Activated CD4-positive, alpha-beta T cell treated with anti-CD3 and anti-CD28 coated beads, Interleukin-2, amount 10 ng/mL, durations not matched to agents 24 days and 14 days (primary cell): ENCODE measurements around the gene CNDP1. TPM values are rescaled to one million over a fixed set of nuclear protein-coding genes. Genes with fewer than 3 reads are reported as not detected.
A peak's percentile ranks its signal among the peaks of the same experiment; 100 is the strongest.

Experiments
- DNase-seq: peaks from one replicate; pipeline ENCODE4 v3.0.0; 2022
- H3K27ac Mint-ChIP-seq: one replicate; pipeline ENCODE4 v1.8.0; 2022; ENCODE audit warnings: mild to moderate bottlenecking, mixed read lengths
- H3K27me3 Mint-ChIP-seq: one replicate; pipeline ENCODE4 v1.8.0; 2022; ENCODE audit warnings: mixed read lengths
- H3K36me3 Mint-ChIP-seq: one replicate; pipeline ENCODE4 v1.8.0; 2022; ENCODE audit warnings: low read depth, mild to moderate bottlenecking, mixed read lengths
- H3K4me1 Mint-ChIP-seq: one replicate; pipeline ENCODE4 v1.8.0; 2021; ENCODE audit warnings: mixed read lengths
- H3K4me3 Mint-ChIP-seq: one replicate; pipeline ENCODE4 v1.8.0; 2022; ENCODE audit warnings: mild to moderate bottlenecking, moderate library complexity, mixed read lengths
- H3K9me3 Mint-ChIP-seq: one replicate; pipeline ENCODE4 v1.8.0; 2021; ENCODE audit warnings: mixed read lengths
- intact Hi-C: fragments of 100-400 bp; cut with micrococcal nuclease; formaldehyde crosslinking; loops from one replicate; pipeline ENCODE4 v1.15.1; 2023
- total RNA-seq: library from RNA; stranded (reverse); gene quantifications from 2 replicates; pipeline ENCODE4 v1.2.3, GENCODE V29; 2022

CNDP1 gene, protein sequence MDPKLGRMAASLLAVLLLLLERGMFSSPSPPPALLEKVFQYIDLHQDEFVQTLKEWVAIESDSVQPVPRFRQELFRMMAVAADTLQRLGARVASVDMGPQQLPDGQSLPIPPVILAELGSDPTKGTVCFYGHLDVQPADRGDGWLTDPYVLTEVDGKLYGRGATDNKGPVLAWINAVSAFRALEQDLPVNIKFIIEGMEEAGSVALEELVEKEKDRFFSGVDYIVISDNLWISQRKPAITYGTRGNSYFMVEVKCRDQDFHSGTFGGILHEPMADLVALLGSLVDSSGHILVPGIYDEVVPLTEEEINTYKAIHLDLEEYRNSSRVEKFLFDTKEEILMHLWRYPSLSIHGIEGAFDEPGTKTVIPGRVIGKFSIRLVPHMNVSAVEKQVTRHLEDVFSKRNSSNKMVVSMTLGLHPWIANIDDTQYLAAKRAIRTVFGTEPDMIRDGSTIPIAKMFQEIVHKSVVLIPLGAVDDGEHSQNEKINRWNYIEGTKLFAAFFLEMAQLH
- total RNA-seq = not detected in 2 replicates

DNA sequence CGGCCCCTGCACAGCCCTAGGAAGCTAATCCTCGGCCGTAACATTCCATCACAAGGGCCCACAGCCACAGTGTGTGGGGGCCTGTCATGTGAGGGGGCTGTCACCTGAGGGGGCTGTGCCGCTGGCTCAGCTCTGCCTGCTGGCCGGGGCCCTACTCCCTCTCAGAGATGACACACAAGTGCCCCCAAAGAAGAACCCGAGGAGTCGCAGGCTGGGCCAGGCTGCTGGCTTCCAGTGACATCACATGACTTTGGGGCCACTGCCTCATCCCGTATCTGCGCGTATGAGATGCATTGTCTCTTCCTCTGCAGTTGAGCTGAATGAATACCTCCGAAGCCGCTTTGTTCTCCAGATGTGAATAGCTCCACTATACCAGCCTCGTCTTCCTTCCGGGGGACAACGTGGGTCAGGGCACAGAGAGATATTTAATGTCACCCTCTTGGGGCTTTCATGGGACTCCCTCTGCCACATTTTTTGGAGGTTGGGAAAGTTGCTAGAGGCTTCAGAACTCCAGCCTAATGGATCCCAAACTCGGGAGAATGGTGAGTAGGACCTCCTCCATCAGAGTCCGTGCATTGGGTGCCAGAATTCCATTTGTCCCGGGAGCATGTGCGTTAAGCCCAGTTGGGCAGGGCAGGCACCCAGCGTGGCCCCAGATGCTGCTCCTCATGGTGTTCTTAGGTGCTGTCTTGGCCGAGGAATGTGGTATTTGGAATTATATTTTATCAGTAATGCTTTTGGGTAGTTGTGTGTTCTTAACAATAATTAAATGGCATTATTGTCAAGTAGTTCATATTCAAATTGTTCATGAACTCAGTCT, at the start of gene CNDP1:
TSS of gene CNDP1 (plus strand) at position 351 of the 820 bp plus-strand sequence. CDS start at position 519, 168 bp downstream.
- Mint-ChIP-seq H3K27ac (no peak within 1 kb of the TSS), H3K27me3 (peaks cover 10% of the 10 kb centered on the region), H3K9me3 (no peaks in the 10 kb centered on the region), H3K36me3 (no peaks in the 10 kb centered on the region), H3K4me1 (no peaks in the 10 kb centered on the region), H3K4me3 (no peak within 1 kb of the TSS)
- no peak for DNase-seq
- intact Hi-C loops = no loop called here

DNA sequence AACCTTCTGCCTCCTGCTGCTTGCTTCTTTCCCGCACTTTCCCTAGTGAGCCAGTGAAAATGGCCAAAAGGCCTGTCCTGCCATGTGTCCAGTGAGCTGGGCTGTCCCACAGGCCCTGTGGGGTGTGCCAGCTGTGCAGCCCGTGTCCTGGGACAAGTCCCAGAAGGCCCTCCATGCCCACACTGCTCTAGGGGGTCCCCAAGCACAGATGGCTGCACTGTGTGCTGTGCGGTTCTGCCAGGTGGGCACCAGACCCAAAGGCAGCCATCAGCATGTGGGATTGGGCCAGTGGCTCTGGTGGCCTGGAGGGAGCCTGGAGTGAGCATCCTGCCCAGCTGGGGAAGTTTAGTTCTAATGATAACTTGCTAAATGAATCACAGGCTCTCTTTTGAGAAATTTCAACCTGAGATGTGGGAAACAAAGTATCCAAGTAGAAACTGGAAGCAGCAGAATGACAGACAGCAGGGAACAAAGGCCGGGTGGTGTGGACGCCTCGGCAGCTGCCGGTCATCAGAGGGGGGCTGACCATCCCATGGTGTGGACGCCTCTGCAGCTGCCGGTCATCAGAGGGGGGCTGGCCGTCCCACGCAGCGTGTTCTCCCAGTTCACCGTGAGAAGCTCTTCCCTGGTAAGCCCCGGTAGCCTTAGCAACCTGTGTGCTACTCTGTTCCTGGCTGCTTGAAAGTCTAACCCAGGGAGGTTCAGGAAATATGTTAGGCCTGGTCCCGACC, 48.0 kb upstream of the CNDP1 start:
- H3K36me3 Mint-ChIP-seq = no peaks in the 10 kb centered on the region
- H3K9me3 Mint-ChIP-seq = no peaks in the 10 kb centered on the region
- peaks cover 16% of the 10 kb centered on the region for H3K27me3 Mint-ChIP-seq
- no peak overlapping the region for H3K4me3 Mint-ChIP-seq
- H3K4me1 Mint-ChIP-seq = peaks cover 15% of the 10 kb centered on the region
- no peak for DNase-seq
- H3K27ac Mint-ChIP-seq = peak overlapping the region; percentile 9
- intact Hi-C loops = no loop called here

DNA sequence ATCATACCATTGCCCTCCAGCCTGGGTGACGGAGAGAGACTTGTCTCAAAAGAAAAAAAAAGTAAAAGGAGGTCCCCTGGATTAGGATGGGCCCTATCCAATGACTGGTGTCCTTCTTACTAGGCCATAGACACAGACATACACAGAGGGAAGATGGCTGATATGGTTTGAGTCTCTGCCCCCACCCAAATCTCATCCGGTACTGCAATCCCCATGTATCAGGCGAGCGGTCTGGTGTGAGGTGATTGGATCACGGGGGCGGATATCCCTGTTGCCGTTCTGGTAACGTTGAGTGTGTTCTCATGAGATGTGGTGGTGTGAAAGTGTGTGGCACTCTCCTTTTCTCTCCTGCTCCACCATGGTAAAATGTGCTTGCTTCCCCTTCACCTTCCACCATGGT, 45.9 kb upstream of the CNDP1 start:
- H3K9me3 Mint-ChIP-seq = no peaks in the 10 kb centered on the region
- H3K36me3 Mint-ChIP-seq = no peaks in the 10 kb centered on the region
- H3K4me3 Mint-ChIP-seq = no peak overlapping the region
- no peak for DNase-seq
- intact Hi-C loops = no loop called here
- peaks cover 18% of the 10 kb centered on the region for H3K27me3 Mint-ChIP-seq
- H3K4me1 Mint-ChIP-seq = peaks cover 15% of the 10 kb centered on the region
- H3K27ac Mint-ChIP-seq = no peak overlapping the region

DNA sequence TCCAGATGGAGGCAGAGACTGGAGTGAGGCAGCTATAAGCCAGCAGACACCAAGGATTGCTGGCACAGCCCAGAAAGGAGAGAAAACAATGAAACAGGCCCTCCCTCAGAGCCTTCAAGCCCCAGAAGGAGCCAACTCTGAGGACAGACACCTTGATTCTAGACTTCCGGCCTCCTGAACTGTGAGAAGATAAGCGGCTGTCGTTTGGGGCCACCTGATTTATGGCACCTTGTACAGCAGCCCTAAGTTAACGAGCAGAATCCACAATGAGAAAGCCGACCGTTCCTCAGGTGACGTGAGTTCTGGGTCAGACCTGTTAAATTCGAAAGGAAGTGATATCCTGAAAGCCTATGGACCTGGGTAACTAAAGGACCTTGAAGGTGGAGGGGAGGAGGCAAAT, 45.4 kb upstream of the CNDP1 start:
- Mint-ChIP-seq H3K27me3 (peaks cover 21% of the 10 kb centered on the region), H3K4me3 (no peak overlapping the region), H3K27ac (no peak overlapping the region), H3K4me1 (peaks cover 19% of the 10 kb centered on the region), H3K36me3 (no peaks in the 10 kb centered on the region), H3K9me3 (no peaks in the 10 kb centered on the region)
- intact Hi-C loops = no loop called here
- no peak for DNase-seq

DNA sequence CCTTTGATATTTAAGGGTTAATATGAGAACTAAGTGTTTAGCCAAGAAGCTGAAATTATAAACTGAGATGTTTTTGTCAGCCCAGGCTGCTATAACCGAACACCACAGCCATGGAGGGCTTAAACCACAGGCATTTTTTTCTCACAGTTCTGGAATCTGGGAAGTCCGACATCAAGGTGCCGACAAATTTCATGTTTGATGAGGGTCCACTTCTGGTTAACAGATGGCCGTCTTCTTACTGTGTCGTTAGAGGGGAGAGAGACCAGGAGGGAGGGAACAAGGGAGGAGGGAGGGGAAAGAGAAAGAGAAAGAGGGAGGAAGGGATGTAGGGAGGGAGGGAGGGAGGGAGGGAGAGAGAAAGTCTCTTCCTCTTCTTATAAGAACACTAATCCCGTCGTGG, 44.6 kb upstream of the CNDP1 start:
- no peaks in the 10 kb centered on the region for H3K9me3 Mint-ChIP-seq
- intact Hi-C loops = no loop called here

DNA sequence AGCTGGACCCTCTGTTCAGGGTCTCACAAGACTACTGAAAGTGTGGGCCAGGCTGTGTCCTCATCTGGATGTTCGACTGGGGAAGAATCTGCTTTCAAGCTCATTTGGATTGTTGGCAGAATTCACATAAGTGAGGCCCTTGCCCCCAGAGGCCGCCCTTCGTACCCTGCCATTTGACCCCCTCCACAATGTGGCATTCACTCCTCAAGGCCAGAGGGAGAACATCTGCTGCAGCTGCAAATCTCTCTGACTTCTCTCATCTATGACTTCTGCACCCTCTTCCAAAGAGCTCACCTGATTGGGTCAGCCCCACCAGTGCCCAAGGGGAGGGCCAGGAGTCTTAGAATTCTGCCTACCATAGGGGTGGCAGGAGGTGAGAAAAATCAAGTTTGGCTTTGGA, 42.0 kb upstream of the CNDP1 start:
- Mint-ChIP-seq H3K27me3 (peaks cover 23% of the 10 kb centered on the region), H3K36me3 (peaks cover 6% of the 10 kb centered on the region), H3K4me1 (peaks cover 14% of the 10 kb centered on the region), H3K27ac (no peak overlapping the region), H3K4me3 (no peak overlapping the region), H3K9me3 (no peaks in the 10 kb centered on the region)
- intact Hi-C loops = no loop called here
- DNase-seq = no peak

More for the DNA sequence above, 44.6 kb upstream of the CNDP1 start:
- DNase-seq = no peak
- H3K36me3 Mint-ChIP-seq = no peaks in the 10 kb centered on the region
- no peak overlapping the region for H3K27ac Mint-ChIP-seq
- H3K4me3 Mint-ChIP-seq = no peak overlapping the region
- peaks cover 17% of the 10 kb centered on the region for H3K4me1 Mint-ChIP-seq
- peaks cover 23% of the 10 kb centered on the region for H3K27me3 Mint-ChIP-seq

DNA sequence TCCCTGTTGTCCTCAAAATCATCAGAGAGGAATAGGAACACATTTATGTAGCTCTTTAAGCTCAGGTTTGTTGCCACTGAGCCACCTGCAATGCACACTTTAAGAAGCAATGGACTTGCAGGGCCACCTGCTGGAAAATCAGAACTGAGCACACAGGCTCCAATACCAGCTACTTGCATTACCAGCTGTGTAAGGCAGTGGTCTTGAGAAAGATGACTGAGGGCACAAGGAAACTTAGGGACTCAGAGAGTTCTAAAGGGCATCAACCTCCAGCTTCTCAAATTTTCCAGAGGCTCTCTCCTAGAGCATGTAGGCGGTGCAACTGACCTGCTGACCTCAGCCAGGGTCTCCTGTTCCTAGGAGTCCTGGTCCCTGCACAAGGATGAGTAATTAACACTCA, 40.6 kb upstream of the CNDP1 start:
- Mint-ChIP-seq H3K36me3 (peaks cover 9% of the 10 kb centered on the region), H3K4me3 (no peak overlapping the region), H3K4me1 (peaks cover 28% of the 10 kb centered on the region), H3K27ac (no peak overlapping the region), H3K27me3 (peaks cover 20% of the 10 kb centered on the region), H3K9me3 (no peaks in the 10 kb centered on the region)
- intact Hi-C loops = loop anchor here (1.0 to 2.0 kb wide), 3 partner anchors 59 to 297 kb away; no protein-coding TSS in a partner anchor
- peak; percentile 89 for DNase-seq

DNA sequence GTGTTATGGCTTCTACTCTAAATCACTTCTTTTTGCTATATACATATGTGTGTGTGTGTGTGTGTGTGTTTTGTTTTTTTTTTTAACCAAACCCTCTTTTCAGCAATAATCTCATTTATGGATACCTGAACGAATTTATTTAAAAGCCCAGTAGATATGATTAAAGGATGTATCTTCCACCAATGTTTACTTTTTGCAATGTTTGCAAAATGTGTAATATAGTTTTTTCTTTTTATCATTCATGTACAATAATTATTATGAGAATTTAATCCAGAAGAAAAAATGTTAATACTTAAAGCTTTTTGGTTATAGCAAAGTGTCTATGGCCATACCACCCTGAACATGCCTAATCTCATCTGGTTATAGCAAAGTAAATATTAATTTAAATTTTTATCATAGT, 39.8 kb upstream of the CNDP1 start:
- peaks cover 34% of the 10 kb centered on the region for H3K4me1 Mint-ChIP-seq
- no peaks in the 10 kb centered on the region for H3K9me3 Mint-ChIP-seq
- H3K27ac Mint-ChIP-seq = no peak overlapping the region
- peaks cover 15% of the 10 kb centered on the region for H3K27me3 Mint-ChIP-seq
- DNase-seq = no peak
- H3K36me3 Mint-ChIP-seq = peaks cover 13% of the 10 kb centered on the region
- no peak overlapping the region for H3K4me3 Mint-ChIP-seq
- intact Hi-C loops = loop anchor here (2.0 kb wide), 1 partner anchor 58 kb away; no protein-coding TSS in a partner anchor

DNA sequence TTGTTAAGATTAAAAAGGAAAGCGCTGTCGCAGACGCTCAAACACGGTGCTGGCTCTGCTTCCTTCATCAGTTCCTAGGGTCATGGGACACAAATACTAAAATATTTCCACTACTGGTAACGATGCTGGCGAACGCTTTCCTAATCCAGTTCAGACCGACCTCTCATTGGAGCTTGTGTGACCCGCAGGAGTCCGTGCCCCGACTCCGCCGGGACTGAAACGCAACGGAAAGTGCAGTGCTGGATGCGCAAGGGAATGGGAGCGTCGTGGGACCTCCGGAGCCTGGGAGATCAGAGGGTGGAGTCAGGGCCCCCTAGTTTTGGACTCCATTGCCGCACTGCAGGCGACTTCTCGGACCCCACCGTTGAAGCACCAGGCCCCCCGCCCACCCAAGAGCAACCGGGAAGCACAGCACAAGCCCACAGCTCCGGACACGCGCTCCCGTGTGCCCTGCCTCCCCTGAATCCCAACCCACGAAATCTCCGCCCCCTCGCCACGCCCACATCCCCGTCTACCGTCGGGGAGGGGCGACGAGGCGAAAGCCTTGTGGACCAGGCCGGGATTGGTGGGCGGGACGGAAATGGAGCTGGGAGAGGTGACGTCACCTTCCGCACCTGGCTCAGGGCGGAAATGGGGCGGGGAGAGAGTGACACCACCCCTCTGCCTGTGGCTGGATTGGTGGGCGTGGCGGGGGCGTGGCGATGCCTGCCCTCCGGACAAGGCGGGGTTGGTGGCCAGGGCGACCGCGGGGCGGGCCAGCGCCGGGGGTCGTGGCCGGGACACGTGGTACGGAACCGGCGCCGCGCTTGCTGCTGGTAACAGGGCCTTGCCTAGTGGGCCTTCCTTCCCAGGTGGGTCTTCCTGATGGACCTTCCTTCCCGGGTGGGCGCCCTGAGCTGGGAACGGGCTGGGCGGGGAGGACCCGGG, 38.5 kb upstream of the CNDP1 start, which contains the start of gene CNDP2:
TSS of gene CNDP2 (plus strand) at position 783 of the 927 bp plus-strand sequence. CDS start 3,611 bp downstream, outside the sequence.
- peak; percentile 100 for DNase-seq
- peak within 1 kb of the TSS; percentile 90 for H3K4me3 Mint-ChIP-seq
- peaks cover 21% of the 10 kb centered on the region for H3K36me3 Mint-ChIP-seq
- H3K9me3 Mint-ChIP-seq = no peaks in the 10 kb centered on the region
- H3K27ac Mint-ChIP-seq = peak within 1 kb of the TSS; percentile 100
- intact Hi-C loops = loop anchor here (2.0 to 5.0 kb wide), 3 partner anchors 57 to 434 kb away; no protein-coding TSS in a partner anchor
- peaks cover 12% of the 10 kb centered on the region for H3K27me3 Mint-ChIP-seq
- H3K4me1 Mint-ChIP-seq = peaks cover 42% of the 10 kb centered on the region

DNA sequence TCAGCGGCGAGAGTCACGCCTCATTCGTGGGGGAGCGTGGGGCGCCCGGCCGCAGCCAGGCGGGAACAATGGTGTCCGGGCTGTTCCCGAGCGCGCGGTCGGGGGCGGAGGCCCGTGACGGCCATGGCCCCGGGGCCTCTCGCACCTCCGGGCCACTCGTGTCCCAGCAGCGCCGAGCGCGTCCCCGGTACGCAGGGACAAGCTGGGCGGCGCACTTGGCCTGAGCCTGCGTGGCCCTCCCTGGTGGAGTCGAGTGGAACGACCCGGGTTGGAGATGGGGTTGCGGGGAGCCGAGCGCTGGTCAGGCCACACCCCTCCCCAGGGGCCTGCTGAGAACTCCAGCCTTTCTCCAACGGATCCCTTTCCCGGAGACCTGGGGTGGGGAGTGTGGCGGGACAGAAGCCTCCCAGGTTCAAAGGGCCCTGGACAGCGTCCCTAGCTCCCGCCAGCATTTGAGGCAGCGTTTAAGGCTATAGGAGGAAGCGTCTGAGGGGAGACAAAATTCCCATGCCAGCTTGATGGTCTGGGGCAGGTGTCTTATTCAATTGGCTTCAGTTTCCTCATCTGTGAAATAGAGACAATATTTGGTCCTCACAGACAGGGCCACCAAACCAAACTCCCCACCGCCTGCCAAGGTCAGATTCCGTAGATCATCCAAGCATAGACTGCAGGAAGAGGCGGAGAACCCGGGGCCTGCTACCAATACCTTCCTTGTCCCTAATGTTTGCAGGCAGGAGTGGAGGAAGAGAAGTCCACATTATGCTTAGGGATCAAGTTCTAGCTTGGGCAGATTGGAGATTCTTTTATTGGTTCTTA, 37.6 kb upstream of the CNDP1 start:
- Mint-ChIP-seq H3K36me3 (peaks cover 28% of the 10 kb centered on the region), H3K4me3 (peak overlapping the region; percentile 90), H3K4me1 (peaks cover 48% of the 10 kb centered on the region), H3K27me3 (peaks cover 12% of the 10 kb centered on the region), H3K27ac (peak overlapping the region; percentile 100), H3K9me3 (no peaks in the 10 kb centered on the region)
- intact Hi-C loops = loop anchor here (5.0 kb wide), 2 partner anchors 124 to 434 kb away; no protein-coding TSS in a partner anchor
- peak; percentile 85 for DNase-seq

DNA sequence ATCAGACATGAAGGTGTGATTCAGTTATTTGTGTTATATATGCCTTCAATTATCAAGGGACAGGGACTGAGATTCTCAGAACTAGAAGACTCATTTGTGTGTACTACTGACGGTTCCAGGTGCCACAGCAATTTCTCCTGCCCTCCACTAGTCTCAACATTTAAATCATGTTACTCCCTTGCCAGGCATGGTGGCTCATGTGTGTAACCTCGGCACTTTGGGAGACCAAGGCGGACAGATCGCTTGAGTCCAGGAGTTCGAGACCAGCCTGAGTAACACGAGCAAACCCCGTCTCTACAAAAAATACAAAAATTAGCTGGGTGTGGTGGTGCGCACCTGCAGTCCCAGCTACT, 37.0 kb upstream of the CNDP1 start:
- Mint-ChIP-seq H3K4me3 (peak overlapping the region; percentile 90), H3K4me1 (peaks cover 50% of the 10 kb centered on the region), H3K9me3 (no peaks in the 10 kb centered on the region), H3K27ac (peak overlapping the region; percentile 100), H3K36me3 (peaks cover 32% of the 10 kb centered on the region), H3K27me3 (peaks cover 10% of the 10 kb centered on the region)
- no peak for DNase-seq
- intact Hi-C loops = loop anchor here (5.0 kb wide), 2 partner anchors 125 to 435 kb away; no protein-coding TSS in a partner anchor

DNA sequence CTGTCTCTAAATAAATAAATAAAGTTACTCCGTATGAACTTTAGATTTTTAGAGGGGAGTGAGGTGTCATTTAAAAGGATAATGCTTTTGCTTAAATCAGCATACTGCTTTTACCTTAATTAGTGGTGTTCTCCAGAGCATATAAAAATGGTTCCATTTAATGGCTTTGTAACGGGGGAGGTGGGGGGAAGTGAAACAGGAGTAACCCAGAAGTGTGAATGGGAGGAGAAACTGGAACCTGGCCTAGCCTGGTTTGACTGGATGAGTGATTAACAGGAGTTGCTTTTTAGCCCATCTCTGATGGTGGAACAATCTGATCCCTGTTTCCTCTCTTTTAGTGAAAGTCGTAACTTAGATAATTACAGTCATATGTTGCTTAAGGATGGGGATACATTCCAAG, 36.5 kb upstream of the CNDP1 start:
- intact Hi-C loops = loop anchor here (5.0 kb wide), 2 partner anchors 125 to 435 kb away; no protein-coding TSS in a partner anchor
- Mint-ChIP-seq H3K27ac (peak overlapping the region; percentile 100), H3K9me3 (no peaks in the 10 kb centered on the region), H3K4me3 (peak overlapping the region; percentile 90), H3K36me3 (peaks cover 36% of the 10 kb centered on the region), H3K4me1 (peaks cover 50% of the 10 kb centered on the region), H3K27me3 (peaks cover 8% of the 10 kb centered on the region)
- DNase-seq = no peak
